HG03097 (cell line): ENCODE data around the gene USP30.

Experiments used
- ATAC-seq: cut with Tn5 transposase; IDR thresholded peaks from one replicate; pipeline ENCODE4 v1.9.1; 2021; ENCODE audit not compliant: unreplicated experiment, low FRiP score

The USP30 gene

DNA sequence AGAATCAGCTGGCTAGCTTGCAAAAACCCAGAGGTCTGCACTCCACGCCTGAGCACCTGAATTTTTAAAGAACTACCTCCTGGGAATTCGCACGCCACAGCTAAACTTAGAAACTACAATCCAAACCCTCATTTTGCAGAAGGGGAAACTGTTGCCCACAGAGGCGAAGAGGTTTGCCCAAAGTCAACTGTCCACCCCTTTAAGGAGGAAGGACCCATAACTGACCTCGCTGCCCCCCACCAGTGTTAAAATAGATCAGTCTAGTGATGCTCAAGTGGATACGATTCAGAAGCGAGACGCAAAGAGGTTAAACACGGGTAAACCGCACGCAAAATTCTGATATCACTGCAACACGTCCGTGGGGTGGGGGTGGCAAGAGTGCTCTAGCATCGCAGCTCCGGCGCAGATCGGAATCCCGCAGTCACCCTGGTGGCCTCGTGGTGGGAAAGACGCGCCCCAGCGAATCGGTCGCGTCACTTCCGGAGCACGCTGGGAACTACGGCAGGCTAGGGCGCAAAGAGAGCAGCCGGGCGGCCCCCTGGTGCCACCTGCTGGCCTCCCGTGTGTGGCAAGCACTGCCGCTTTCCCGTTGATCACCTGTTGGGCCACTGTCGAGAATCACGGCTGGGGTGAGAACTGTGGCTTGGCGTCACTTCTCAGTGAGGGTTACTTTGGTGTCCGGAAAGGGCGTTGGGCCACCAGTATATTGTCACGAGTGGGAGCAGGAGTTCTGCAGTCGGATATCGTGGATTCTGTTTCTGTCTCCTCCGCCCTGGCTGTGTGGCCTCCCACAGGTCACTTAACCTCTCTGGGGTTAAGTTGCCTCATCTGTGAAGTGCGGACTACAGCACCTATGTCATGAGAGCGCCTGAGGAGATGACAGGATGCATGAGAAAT lies 40.9 kb downstream of the USP30 start, which contains the start of gene ALKBH2:
Gene ALKBH2 (minus strand): TSS at position 451 of the 897 bp plus-strand sequence. CDS start 686 bp downstream, outside the sequence.
- ATAC-seq, result peak; percentile 82

DNA sequence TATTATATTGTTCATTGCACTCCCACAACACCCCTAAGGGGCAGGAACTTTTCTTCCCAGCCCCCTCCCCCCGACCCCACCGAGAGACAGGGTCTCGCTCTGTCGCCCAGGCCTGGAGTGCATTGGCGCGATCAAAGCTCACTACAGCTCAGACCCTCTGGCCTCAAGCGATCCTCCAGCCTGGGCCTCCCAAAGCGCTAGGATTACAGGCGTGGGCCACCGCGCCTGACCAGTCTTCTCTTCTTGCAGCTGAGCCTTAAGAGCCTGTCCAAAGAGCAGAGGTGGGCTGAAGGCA lies 44.7 kb downstream of the USP30 start:
- no peak for ATAC-seq

DNA sequence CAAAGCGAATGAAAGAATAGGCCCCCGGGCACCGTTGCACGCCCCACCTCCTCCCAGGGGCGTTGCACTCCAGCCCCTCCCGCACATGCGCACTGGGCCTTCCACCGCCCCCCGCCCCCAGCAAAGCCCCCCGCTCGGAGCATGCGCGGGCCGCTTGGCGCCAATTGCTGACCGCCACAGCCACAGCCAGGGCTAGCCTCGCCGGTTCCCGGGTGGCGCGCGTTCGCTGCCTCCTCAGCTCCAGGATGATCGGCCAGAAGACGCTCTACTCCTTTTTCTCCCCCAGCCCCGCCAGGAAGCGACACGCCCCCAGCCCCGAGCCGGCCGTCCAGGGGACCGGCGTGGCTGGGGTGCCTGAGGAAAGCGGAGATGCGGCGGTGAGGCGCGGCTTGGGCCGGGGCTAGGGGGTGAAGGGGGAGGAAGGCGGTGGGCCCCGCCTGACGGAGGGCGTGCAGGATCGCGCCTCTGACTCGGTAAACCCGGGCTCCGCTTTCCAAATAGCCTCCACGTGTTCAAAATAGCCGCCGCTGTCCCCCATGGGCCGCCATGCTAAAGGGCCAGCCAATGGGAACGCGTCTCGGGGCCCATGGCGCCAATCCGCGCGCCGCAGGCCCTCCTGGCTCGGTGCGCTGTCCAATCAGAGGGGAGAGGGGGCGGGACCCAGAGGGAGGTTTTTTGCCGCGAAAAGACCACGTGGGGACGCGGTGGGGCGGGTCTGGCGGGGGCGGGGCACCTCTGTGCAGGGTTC lies 45.2 kb downstream of the USP30 start, which contains the start of gene UNG:
Gene UNG (plus strand): TSS at position 163 of the 748 bp plus-strand sequence. CDS start 83 bp downstream, at position 246.
- ATAC-seq, result peak; percentile 71

DNA sequence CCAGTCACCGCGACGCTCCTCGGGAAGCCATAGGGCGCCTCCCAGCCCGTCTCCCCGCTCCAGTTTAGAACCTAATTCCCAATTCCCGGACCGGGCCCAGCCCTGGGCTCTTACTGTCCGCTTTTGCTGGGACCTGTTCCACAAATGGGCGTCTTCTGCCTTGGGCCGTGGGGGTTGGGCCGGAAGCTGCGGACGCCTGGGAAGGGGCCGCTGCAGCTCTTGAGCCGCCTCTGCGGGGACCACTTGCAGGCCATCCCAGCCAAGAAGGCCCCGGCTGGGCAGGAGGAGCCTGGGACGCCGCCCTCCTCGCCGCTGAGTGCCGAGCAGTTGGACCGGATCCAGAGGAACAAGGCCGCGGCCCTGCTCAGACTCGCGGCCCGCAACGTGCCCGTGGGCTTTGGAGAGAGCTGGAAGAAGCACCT lies 45.8 kb downstream of the USP30 start:
- ATAC-seq, result peak; percentile 13

DNA sequence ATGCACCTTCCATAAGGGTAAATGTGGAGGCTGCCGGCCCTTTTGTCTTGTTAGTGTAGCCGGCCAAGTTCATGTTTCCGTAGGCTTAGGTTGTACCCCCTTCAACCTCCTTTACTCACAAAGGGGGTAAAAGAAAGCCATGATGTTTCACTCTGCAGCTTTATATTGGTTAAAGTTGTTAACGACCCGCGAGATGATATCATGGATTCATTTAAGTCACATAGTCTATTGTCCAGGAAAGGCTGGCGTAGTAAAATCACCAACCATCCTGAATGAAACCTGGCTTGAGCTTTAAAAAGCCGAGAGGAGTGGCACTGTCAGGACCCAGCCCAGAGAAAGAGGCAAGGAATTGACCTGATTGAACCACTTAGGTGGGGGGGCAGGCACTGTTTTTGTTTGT lies 46.3 kb downstream of the USP30 start:
- ATAC-seq, result no peak

DNA sequence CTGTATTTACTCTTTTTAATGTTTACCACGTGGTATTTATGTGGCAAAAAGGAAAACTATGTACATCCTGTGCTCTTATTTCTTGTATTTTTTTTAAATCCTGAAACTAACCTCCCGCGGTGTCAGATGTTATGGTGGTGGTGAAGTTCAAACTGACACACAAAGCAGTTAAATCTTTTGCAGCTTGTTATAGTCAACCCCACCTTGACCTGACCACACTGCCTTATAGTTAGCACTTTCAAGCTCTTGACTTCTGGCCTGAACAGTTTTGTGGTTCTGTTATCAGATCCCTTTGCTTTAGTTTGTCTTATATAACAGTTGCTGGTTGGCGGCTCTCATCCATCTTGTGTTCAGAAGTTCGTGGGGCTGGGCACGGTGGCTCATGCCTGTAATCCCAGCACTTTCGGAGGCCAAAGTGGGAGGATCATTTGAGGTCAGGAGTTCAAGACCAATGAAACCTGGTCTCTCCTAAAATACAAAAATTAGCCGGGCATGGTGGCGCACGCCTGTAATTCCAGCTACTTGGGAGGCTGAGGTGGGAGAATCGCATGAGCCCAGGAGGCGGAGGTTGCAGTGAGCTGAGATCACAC lies 47.1 kb downstream of the USP30 start:
- no peak for ATAC-seq

DNA sequence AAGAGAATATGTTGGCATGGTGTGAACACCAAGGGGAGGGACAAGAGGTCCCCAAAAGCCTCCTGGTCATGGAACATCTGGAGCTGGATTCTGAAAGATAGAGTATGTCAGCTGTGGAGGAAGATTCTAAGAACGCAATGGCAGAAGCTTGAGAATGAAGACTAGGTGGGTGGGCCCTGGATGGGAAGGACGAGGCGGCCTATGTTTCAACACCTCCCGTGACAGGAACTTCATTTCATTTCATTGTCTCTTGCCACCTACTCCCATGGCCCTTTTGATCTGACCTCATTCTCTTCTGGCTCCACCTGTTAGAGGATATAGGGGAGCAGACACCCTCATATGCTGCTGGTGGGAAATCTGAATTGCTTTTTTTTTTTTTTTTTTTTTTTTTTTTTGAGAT lies 48.4 kb downstream of the USP30 start:
- no peak for ATAC-seq

DNA sequence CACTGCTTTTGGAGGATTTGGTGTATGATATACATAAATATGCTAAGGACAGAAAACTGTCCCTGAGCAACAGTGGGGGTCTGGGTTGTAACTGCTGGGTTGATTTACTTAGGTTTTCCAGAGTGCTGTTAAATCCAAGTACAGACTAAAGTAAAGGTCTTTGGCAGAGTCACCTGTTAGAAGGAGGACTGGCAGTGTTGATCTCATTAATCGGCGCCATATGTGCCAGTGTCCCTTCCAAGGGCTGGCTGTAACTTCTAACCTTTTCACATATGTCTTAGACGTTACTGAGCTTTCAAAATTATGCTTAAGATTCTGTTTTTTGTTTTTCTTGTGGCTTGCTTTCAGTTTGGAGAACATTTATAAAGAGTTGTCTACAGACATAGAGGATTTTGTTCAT lies 50.1 kb downstream of the USP30 start:
- no peak for ATAC-seq

DNA sequence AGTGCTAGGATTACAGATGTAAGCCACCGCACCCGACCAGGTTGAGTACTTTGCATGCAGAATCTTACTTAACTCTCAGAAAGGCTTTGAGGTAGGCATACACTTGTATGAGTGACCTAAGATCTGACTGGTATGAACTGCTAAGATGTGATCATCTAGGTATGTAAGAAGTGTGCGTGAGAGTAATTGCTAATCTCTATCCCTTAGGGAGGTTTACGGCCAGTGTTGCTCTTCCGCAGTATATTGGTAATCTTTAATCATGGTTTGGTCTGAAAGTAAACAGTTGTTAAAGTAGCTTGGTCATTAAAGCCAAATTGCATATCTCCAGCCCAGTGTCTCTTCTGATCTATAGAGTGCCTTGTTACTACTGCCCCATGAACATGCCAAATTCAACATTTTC lies 52.8 kb downstream of the USP30 start:
- no peak for ATAC-seq

DNA sequence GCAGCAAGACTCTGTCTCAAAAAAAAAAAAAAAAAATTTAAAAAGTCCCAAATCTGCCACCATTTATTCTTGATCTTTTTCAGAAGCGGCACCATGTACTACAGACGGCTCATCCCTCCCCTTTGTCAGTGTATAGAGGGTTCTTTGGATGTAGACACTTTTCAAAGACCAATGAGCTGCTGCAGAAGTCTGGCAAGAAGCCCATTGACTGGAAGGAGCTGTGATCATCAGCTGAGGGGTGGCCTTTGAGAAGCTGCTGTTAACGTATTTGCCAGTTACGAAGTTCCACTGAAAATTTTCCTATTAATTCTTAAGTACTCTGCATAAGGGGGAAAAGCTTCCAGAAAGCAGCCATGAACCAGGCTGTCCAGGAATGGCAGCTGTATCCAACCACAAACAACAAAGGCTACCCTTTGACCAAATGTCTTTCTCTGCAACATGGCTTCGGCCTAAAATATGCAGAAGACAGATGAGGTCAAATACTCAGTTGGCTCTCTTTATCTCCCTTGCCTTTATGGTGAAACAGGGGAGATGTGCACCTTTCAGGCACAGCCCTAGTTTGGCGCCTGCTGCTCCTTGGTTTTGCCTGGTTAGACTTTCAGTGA lies 57.5 kb downstream of the USP30 start:
- no peak for ATAC-seq

DNA sequence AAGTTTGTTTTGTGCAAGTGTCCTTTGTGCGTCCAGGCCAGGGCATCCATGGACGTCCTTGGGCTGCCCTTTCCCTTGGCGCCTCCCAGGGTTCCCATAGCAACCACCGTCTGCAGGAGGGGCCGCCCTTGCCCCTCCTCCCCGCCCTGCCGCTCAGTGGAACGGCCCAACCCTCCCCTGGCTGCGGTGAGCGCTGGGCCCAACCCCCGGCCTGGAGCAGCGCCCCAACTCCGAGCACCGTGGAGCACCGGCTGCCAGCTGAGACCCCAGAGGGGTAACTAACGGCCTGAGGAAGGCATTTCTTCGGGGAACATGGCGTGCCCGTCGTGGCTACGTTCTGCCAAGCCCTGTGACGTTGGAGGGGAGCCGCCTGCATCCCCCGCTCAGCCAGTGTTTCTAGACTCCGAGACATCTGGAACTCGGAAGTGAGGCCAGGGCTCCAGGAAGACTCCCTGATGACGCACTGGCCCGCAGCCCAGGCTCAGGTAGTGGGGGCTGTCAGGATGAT lies 58.7 kb downstream of the USP30 start:
- no peak for ATAC-seq

DNA sequence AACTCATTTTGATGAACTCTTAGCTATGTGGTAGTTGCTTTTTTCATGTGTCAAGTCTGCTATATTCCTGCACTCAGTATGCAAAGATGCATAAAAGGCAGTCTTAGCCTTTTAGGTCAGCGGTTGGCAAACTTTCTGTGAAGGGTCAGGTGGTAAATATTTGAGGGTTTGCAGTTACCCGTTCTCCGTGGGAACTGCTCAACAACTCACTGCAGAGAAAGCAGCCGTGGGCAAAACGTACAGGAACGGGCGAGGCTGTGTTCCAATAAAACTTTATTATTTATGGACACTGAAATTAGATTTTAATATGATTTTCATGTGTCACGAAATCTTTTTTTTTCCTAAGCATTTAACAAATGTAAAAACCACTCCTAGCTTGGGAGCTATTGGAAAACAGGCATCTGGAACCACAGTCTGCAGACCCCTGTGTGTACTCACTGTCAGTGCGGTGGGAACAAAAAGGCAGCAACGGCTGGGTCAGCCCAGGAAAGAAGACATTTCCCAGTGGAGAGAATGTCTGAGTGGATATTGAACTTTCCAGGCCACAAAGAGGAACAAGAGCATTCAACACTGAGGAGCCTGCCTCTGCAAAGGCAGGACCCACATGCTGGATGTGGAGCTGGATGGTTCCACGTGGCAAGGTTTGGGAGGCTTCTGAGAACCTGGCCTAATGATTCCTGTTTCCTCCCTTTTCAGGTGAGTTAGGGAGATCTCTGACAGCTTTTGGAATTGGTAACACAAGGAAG lies 60.5 kb downstream of the USP30 start:
- no peak for ATAC-seq

DNA sequence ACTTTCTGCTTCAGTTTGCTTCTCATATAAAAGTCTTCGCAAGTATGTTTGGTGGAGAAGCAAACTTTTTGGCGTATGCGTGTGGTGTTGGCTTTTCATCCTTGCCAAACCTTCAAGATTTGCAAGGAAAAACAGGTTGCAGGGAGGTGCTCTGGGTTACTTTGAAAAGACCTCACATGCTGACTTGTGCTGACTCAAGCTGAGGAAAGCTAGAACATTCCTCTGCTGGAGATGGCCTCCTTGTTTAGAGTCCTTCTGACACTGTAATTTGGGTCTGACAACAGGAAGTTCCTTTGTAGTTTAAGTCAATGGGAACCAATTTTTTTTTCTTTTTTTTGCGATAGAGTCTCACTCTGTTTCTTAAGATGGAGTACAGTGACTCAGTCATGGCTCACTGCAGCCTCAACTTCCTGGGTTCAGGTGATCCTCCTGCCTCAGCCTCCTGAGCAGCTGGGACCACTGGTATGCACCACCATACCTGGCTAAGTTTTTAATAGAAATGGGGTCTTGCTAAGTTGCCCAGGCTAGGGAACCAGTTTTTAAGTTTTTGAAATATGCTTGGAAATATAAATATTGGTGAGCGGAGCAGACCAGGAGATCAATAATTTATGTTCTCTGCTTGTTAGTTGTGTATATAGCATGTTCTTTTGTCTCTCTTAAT lies 61.4 kb downstream of the USP30 start:
- ATAC-seq, result no peak

DNA sequence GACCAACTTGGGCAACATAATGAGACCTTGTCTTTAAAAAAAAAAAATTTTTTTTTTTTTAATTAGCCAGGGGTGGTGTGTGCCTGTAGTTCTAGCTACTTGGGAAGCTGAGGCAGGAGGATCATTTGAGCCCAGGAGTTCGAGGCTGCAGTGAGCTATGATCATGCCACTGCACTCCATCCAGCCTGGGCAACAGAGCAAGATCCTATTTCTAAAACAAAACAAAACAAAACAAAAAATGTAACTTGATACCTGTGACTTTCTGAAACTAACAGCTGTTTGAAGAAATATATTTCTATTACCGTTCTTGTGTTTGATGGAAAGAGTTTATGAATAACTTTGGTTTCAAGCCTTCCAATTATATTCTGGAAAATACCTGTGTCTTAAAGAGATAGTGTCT lies 62.3 kb downstream of the USP30 start:
- no peak for ATAC-seq

DNA sequence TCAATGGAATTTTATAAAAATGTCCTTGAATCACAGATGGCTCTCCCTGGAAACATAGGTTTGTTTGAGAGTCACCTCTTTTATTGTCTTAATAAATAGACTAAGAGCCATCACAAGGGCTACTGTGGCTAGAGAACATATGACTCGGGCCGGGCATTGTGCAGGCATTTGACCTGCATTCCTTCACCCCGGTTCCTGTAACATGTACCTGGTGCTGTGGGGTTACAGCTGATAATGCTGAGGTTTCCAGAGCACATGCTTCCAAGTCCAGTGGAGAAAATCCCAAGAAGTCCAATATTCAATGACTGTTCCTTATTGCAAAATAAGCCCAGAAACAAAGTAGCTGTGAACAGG lies 63.0 kb downstream of the USP30 start:
- no peak for ATAC-seq

DNA sequence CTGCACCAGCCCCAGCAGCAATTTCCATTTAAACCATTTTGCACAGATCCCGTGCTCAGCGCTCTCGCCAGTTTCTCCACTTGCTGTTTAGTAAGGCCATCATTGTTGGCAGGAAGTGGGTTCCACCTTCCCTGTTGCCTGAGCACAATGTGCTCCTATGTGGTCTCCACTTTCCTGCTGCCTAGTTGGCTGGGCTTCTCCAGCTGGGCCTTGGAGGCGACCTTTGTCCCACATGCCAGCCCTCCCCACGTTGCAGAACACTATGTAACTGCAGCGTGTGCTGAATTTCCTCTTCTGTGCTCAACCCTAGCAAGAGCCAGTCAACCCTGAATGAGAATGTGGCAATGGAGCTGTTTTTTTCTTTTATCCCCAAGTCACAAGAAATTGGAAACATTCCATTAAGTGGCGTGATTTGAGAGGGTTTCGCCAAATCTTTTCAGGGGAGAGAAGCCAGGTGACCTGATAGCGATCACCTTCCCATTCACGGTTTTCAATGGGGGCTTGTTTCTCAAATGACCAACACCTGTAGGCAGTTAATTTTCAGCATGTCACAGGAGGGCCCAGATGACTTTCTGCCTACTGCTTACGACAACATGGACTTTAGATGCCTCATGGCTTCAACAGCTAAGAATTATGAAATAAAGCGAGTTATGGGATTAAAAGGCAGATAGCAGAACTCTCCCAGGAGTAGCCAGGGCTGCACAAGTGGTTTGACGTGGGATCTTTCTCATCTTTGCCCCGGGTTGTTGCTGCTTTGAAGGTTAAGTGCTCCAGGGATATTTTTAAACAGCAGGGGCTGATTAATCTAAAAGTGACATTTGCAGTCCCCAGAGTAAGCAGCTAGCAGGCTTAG lies 63.6 kb downstream of the USP30 start, which contains the start of gene ACACB:
Gene ACACB (plus strand): TSS at position 830 of the 853 bp plus-strand sequence. CDS start 22,819 bp downstream, outside the sequence.
- no peak for ATAC-seq

DNA sequence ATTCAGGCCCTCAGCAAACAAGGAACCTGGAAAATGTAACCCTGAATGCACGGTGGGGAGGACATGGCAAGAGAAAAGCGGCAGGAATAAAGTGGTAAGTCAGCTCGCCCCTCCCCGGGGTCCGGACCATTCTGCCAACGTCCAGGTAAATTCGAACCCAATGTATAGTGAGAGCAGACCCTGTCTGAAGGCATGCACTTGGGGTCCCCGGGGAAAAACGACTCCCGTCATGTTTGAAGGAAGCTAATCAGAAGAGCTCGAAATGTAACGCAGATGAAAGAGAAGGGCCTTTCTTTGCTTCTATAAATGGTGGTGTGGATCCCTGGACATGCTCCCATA lies 64.2 kb downstream of the USP30 start:
- no peak for ATAC-seq

DNA sequence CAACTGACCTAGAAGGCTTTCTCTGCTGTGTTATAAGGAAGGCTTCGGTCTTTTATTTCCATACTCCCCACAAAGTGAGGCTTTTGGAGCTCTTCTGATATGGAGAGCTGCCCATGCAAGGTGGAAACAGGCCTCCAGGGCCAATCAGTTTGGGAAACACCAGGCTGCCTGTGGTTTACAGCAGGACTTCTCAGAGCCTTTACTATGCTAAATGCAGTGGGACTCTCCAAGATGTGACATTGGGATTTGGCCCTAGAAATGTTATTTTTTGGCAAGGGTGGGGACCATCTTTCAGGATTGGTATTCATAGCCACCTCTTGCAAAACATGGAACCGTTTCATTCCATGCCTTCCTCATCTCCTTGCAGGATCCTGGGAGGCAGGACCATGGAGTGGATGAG lies 67.7 kb downstream of the USP30 start:
- ATAC-seq, result no peak

DNA sequence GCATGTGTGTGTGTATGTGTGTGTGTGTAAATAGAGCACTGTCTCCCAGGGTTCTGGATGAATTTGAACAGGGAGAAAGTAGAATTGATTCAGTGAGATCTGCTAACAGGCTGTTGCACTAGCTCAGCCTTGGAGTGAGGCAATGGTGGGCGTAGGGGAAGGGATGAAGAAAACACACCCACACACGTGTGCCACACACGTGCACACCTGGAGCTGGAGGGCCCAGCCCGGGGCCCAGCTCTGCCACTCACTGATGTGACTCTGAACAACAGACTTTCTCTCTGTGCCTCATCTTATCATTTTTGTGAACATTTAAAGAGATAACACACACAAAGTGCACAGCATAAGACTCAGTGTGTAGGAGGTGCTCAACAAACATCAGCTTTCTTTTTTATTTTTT lies 68.2 kb downstream of the USP30 start:
- ATAC-seq, result no peak
